Psoas muscle (tissue), 8 donors: Measurements from ENCODE around the gene VAV2. TPM values are rescaled to one million over a fixed set of nuclear protein-coding genes. Genes with fewer than 3 reads are reported as not detected.

Source experiments
- ATAC-seq, 4 donors: fragments of 200-7000 bp; cut with Tn5 transposase; one replicate each; pipeline ENCODE4 v1.9.1; 2020; ENCODE audit warnings: moderate library complexity in 3 of 4, mild to moderate bottlenecking in 2 of 4
- DNase-seq, 2 donors: peaks; one replicate each; pipeline ENCODE4 v3.0.0-alpha.2; 2020
- H3K27ac ChIP-seq: fragments of 200-600 bp; one replicate; pipeline ENCODE4 v1.8.0; 2022
- H3K27me3 ChIP-seq, 3 donors: fragments of 200-600 bp in 1 of 3; one replicate each; pipeline versions ENCODE4 v1.6.1 to v1.8.0; 2013 to 2022; ENCODE audit warnings: low read length in 2 of 3, mild to moderate bottlenecking in 2 of 3, moderate library complexity in 1 of 3; ENCODE audit not compliant: insufficient read depth in 3 of 3
- H3K36me3 ChIP-seq, 2 donors: fragments of 200-600 bp in 1 of 2; one replicate each; pipeline versions ENCODE4 v1.6.1 to v1.8.0; 2013 to 2022; ENCODE audit warnings: low read depth in 1 of 2, mild to moderate bottlenecking in 1 of 2, moderate library complexity in 1 of 2; ENCODE audit not compliant: insufficient read depth in 1 of 2
- H3K4me1 ChIP-seq: fragments of 200-600 bp; one replicate; pipeline ENCODE4 v1.8.0; 2022
- H3K4me3 ChIP-seq: fragments of 200-600 bp; one replicate; pipeline ENCODE4 v1.8.0; 2022; ENCODE audit warnings: mild to moderate bottlenecking
- H3K9me3 ChIP-seq: fragments of 200-600 bp; one replicate; pipeline ENCODE4 v1.8.0; 2022
- WGBS, 3 donors: extraction: QIAGEN DNeasy Blood & Tissue Kit; methylation state at CpG; one replicate each; pipeline versions ENCODE4 v1.1.6 to v1.1.7; 2013; 5-methylcytosine and 5-hydroxymethylcytosine counted together
- intact Hi-C, 2 donors: fragments of 100-400 bp; cut with DNase I; formaldehyde crosslinking; loops; one replicate each; pipeline versions ENCODE4 v1.11.0 to v1.14.2; 2022
- polyA plus RNA-seq, 3 donors: library from polyadenylated mRNA; stranded (reverse); fragments of 200-250 nt; gene quantifications; one replicate each; pipeline ENCODE4 v1.2.3, GENCODE V29; 2013
- total RNA-seq, 4 donors: library from RNA; stranded (reverse); fragmentation: NEBNext Ultra II Directional in 2 of 4; extraction: Animal tissue kit (Norgen Biotek cat#: 25700) in 2 of 4; gene quantifications; one replicate each; pipeline versions ENCODE4 v1.2.1 to v1.2.4, GENCODE V29; 2021 to 2023
- TF ChIP-seq, protein P1 (sequence below): fragments of 200-600 bp; IDR thresholded peaks from one replicate; pipeline ENCODE4 v1.8.0; 2022; ENCODE audit warnings: antibody characterized with exemption
- donor health status: healthy with polysubstance abuse.
- donor health status: DM: no; HTN: no; CAD: no; lungs with moderate emphysema.
- donor health status: Bipolar disorder and iron deficiency.
- donor health status: healthy.
- donor health status: DM: yes; HTN: yes; CAD: no.
- donor health status: DM: no; HTN: no; CAD: no.
- donor health status: DM: no; HTN: no; CAD: no.
- donor health status: DM: yes; HTN: yes; CAD: no.

Gene VAV2
- total and polyA plus RNA-seq, 7 donors = 0.70 to 2.9 (median 1.4) TPM

DNA sequence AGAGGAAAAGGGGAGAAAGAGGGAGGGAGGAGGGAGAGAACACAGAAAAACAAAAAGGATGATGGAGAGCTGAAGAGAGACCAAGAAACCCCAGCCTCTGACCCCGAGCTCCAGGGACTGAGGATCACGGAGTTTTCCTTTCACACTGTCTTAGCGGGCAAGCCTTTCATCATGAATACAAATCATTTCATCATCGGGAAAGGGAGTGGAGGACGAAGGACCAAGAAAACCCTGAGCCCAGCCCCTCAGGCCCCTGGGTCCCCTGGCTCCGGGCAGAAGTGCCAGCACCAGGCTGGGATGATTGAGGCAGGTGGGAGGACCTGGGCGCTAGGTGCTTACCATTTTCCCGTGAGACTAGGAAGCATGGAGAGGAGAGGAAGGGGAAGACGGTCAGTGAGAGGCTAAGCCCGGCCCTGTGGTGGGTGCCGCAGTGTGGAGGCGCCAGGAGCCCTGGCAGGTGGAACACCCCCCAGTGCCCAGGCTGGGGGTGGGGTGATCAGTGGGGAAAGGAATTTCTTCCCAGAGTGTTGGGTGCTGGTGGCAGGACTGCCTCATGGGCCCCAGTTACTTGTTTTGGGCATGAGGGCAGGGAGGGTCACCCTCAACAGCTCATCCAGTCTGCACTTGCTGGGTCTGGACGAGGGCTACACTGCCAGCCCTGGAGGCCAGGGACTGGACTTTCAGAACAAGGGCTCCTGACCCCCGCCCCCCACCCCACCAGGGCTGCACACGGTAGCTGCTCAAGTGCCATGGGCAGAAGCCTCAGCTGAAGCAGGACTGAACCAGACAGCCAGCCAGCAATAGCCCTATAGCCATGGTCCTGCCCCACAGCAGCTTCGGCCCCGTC, 205.0 kb downstream of the VAV2 start:
- H3K36me3 ChIP-seq = no peaks in the 10 kb centered on the region
- 88 to 90% (median 89%) methylated on average over 17 of the region's 17 CpGs for WGBS, 3 donors
- no peaks in the 10 kb centered on the region for H3K4me1 ChIP-seq
- peak in 1 of 2 donors; percentile 36 for DNase-seq
- no peak overlapping the region for H3K4me3 ChIP-seq
- no peak for ATAC-seq
- H3K27ac ChIP-seq = no peak overlapping the region
- intact Hi-C loops = no loop called here
- TF ChIP-seq, protein P1, sequence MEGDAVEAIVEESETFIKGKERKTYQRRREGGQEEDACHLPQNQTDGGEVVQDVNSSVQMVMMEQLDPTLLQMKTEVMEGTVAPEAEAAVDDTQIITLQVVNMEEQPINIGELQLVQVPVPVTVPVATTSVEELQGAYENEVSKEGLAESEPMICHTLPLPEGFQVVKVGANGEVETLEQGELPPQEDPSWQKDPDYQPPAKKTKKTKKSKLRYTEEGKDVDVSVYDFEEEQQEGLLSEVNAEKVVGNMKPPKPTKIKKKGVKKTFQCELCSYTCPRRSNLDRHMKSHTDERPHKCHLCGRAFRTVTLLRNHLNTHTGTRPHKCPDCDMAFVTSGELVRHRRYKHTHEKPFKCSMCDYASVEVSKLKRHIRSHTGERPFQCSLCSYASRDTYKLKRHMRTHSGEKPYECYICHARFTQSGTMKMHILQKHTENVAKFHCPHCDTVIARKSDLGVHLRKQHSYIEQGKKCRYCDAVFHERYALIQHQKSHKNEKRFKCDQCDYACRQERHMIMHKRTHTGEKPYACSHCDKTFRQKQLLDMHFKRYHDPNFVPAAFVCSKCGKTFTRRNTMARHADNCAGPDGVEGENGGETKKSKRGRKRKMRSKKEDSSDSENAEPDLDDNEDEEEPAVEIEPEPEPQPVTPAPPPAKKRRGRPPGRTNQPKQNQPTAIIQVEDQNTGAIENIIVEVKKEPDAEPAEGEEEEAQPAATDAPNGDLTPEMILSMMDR = no peak
- H3K27me3 ChIP-seq = no peaks in the 10 kb centered on the region
- H3K9me3 ChIP-seq = no peaks in the 10 kb centered on the region

DNA sequence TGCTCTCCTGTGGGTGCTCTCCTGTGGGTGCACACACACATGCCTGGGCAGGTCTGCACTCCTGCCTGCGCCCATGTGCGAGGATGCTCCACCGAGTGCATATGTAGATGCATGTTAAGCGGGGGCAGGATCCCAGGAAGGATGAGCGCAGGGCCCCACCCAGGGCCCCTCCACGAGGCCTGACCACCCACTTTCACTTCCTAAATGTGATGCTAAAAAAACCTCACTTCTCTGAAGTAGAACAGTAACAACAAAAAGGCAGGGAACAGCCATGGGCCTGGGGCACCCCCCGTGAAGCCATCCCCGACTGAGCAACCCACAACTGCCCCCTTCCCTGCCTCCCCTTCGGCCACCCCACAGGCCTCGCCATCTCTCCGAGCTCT, 205.8 kb downstream of the VAV2 start:
- H3K4me3 ChIP-seq = no peak overlapping the region
- no peaks in the 10 kb centered on the region for H3K36me3 ChIP-seq
- ATAC-seq = no peak
- WGBS, 3 donors = 83 to 92% (median 89%) methylated on average over 11 of the region's 11 CpGs
- no peaks in the 10 kb centered on the region for H3K4me1 ChIP-seq
- DNase-seq = peak in 1 of 2 donors; percentile 33
- no peaks in the 10 kb centered on the region for H3K9me3 ChIP-seq
- no peaks in the 10 kb centered on the region for H3K27me3 ChIP-seq
- TF ChIP-seq, protein P1 = no peak
- no peak overlapping the region for H3K27ac ChIP-seq
- intact Hi-C loops = no loop called here

DNA sequence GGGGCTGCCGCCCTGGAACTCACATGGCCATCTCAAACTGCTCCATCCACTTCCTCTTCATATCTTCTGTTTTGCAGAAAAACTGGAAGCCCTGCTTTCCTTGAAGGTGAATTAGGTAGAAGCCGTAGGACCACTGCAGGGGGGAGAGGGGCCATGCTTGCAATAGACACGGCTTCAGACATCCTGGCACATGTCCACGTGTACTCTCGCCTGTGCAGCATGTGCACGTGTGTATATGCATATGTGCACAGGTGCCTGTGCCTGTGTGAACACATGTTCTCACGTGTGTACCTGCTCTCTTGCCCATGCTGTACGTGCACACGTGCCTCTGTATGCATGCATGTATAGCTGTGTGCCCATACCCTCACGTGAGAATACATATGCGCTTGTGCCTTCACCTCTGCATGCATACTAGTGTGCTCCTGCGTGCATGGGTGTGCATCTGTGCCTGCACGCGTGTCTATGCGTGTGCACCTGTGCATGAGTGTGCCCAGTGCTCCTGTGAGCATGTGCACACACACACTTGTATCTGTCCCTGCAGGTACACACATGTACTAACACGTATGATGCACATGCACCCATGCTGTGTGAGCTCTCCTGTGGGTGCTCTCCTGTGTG, 206.3 kb downstream of the VAV2 start:
- Histone ChIP-seq H3K9me3 (no peaks in the 10 kb centered on the region), H3K27me3 (no peaks in the 10 kb centered on the region), H3K36me3 (no peaks in the 10 kb centered on the region), H3K4me3 (no peak overlapping the region), H3K27ac (no peak overlapping the region), H3K4me1 (no peaks in the 10 kb centered on the region)
- WGBS, 3 donors = 88 to 93% (median 88%) methylated on average over 16 of the region's 16 CpGs
- TF ChIP-seq, protein P1 = no peak
- no peak for ATAC-seq
- intact Hi-C loops = no loop called here
- DNase-seq = peak in 1 of 2 donors; percentile 33

DNA sequence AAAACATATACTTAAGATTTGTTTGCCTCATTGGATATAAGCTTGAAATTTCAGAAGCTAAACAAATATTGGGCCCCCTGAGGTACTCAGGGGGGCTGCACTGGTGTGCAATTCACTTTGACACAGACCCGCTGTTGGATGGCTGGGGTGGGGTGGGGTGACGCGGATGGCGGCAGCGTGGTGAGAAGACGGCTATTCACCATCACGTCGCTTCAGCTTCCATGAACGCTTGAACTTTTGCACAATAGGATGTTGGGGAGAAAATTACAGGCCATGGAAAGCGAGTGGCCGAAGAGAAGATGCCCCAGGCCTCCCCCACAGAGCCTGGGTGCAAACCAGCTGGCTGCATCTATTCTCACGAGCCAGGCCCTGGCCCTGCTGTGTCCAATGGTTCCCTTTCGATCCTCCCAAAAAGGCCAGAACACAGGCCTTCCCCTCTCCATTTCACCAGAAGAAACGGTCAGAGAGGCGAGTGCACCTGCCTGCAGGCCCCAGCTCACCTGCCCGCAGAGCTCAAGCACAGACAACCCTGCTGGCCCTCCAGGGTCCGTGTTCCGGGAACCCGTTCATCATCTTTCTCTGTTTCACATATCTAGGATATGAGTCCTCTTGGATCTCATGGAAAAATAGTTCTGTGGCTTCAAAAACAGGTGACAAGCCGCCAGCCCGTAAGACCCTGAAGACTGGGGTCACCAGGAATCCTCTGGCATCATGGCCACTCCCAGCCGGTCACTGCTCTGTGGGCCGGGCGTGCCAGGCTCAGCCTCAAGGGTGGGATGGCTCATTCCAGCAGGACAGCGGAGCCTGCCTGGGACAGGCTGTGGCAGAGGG, 207.2 kb downstream of the VAV2 start:
- intact Hi-C loops = no loop called here
- 91 to 95% (median 92%) methylated on average over 25 of the region's 25 CpGs for WGBS, 3 donors
- peak in 1 of 2 donors; percentile 35 for DNase-seq
- no peaks in the 10 kb centered on the region for H3K27me3 ChIP-seq
- no peak overlapping the region for H3K27ac ChIP-seq
- H3K4me3 ChIP-seq = no peak overlapping the region
- no peaks in the 10 kb centered on the region for H3K9me3 ChIP-seq
- no peaks in the 10 kb centered on the region for H3K4me1 ChIP-seq
- H3K36me3 ChIP-seq = no peaks in the 10 kb centered on the region
- TF ChIP-seq, protein P1 = no peak
- no peak for ATAC-seq
